Measurements from ENCODE around the gene MIPOL1.
"Not testable (repeated sequence)": the region's sequence is repeated elsewhere in the genome, so short reads cannot be mapped to it uniquely, and the experiment has no call there.

The MIPOL1 gene

DNA sequence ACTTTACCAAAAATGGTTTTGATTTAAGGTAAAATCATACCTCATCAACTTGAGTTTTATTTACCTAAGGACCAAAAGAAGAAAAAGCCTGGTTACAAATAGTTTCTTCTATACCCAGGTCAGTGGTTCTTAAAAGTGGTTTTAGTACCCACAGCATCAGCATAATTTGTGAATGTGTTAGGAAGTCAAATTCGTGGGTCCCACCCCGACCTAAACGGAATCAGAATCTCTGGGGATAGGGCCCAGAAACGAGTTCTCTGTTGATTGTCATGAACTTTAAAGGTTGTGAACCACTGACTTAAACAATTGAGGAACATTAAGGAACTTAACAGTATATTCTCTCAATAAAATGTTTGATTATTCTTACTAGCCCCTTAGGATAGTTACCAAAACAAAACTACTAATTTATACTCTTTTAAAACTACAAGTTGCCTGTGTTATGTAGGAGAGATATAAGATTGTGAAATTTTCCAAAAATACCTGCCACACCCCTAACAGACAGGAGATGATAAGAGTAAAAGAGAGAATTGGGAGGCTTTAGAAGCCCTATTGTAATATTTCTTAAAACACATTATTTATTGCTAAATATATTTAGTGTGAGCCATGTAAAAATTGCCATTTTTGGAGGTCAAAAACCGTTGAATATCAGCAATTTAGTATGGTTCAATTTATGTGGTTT lies 24.7 kb upstream of the MIPOL1 start:
- TF ChIP-seq, protein P1, sequence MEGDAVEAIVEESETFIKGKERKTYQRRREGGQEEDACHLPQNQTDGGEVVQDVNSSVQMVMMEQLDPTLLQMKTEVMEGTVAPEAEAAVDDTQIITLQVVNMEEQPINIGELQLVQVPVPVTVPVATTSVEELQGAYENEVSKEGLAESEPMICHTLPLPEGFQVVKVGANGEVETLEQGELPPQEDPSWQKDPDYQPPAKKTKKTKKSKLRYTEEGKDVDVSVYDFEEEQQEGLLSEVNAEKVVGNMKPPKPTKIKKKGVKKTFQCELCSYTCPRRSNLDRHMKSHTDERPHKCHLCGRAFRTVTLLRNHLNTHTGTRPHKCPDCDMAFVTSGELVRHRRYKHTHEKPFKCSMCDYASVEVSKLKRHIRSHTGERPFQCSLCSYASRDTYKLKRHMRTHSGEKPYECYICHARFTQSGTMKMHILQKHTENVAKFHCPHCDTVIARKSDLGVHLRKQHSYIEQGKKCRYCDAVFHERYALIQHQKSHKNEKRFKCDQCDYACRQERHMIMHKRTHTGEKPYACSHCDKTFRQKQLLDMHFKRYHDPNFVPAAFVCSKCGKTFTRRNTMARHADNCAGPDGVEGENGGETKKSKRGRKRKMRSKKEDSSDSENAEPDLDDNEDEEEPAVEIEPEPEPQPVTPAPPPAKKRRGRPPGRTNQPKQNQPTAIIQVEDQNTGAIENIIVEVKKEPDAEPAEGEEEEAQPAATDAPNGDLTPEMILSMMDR (IDR thresholded peaks at IDR 0.05; ENCODE audit: extremely low read depth, insufficient read depth, missing control alignments) = no peak
- DNase-seq (ENCODE audit: low spot score) = no peak
- in situ Hi-C loops (cut with MboI; ENCODE audit: low pct_unique_long_range_greater_than_20kb, low sequenced_read_pairs, unreplicated experiment) = no loop called here

GRCh38 chr14:37179896-37180502 lies 17.7 kb upstream of the MIPOL1 start:
- TF ChIP-seq, protein P1 (IDR thresholded peaks at IDR 0.05; ENCODE audit: extremely low read depth, insufficient read depth, missing control alignments) = no peak
- no peak for DNase-seq (ENCODE audit: low spot score)
- in situ Hi-C loops (cut with MboI; ENCODE audit: low pct_unique_long_range_greater_than_20kb, low sequenced_read_pairs, unreplicated experiment) = no loop called here

GRCh38 chr14:37180886-37181285 lies 16.9 kb upstream of the MIPOL1 start:
- in situ Hi-C loops (cut with MboI; ENCODE audit: low pct_unique_long_range_greater_than_20kb, low sequenced_read_pairs, unreplicated experiment); DNase-seq (ENCODE audit: low spot score): not testable (repeated sequence)

DNA sequence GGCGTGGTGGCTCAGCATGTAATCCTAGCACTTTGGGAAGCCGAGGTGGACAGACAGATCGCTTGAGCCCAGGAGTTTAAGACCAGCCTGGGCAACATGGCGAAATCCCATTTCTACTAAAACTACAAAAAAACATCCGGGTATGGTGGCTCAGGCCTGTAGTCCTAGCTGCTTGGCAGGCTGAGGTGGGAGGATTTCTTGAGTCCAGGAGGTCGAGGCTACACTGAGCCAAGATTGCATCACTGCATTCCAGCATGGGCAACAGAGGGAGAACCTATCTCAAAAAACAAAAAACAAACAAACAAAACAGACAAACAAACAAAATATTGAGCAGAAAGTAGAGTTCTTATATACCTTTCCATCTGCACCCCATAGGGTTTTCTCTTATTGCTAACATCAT lies 16.3 kb upstream of the MIPOL1 start:
- TF ChIP-seq, protein P1 (IDR thresholded peaks at IDR 0.05; ENCODE audit: extremely low read depth, insufficient read depth, missing control alignments) = no peak
- no peak for DNase-seq (ENCODE audit: low spot score)
- in situ Hi-C loops (cut with MboI; ENCODE audit: low pct_unique_long_range_greater_than_20kb, low sequenced_read_pairs, unreplicated experiment) = no loop called here

- DNase-seq (ENCODE audit: low spot score); in situ Hi-C loops (cut with MboI; ENCODE audit: low pct_unique_long_range_greater_than_20kb, low sequenced_read_pairs, unreplicated experiment): not testable (repeated sequence)
These were observed 13.2 kb upstream of the MIPOL1 start for GRCh38 chr14:37184520-37184919.

DNA sequence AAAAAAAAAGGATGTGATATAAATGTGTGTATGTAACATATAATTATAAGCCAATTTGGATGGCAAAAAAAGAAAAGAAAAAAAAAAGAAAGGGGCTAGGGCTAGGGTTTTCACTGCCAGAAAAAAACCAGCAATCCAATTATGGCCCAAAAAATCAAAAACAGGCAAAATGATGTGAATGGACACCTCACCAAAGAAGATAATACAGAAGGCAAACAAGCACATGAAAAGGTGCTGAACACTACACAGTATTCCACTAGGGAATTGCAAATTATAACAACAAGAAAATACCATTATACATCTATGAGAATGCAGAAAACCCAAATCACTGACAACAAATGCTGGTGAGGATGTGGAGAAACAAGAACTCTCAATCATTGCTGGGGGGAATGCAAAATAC lies 12.1 kb upstream of the MIPOL1 start:
- TF ChIP-seq, protein P1 (IDR thresholded peaks at IDR 0.05; ENCODE audit: extremely low read depth, insufficient read depth, missing control alignments) = no peak
- in situ Hi-C loops (cut with MboI; ENCODE audit: low pct_unique_long_range_greater_than_20kb, low sequenced_read_pairs, unreplicated experiment) = no loop called here

GRCh38 chr14:37186865-37187264 lies 10.9 kb upstream of the MIPOL1 start:
- DNase-seq (ENCODE audit: low spot score) = no peak
- in situ Hi-C loops (cut with MboI; ENCODE audit: low pct_unique_long_range_greater_than_20kb, low sequenced_read_pairs, unreplicated experiment) = no loop called here
- TF ChIP-seq, protein P1 (IDR thresholded peaks at IDR 0.05; ENCODE audit: extremely low read depth, insufficient read depth, missing control alignments) = no peak

More for the DNA sequence above, 12.1 kb upstream of the MIPOL1 start:
- no peak for DNase-seq (ENCODE audit: low spot score)

All from GM13977 (cell line).